Kidney epithelial cell (primary cell): ENCODE measurements around the gene ZNF423. TPM values are rescaled to one million over a fixed set of nuclear protein-coding genes. Genes with fewer than 3 reads are reported as not detected.

Source experiments
- DNase-seq: peaks from one replicate; pipeline ENCODE4 v3.0.0-alpha.2; 2010; ENCODE audit warnings: low read depth
- H3K27me3 ChIP-seq: 2 replicates; pipeline ENCODE4 v1.6.0; 2011; ENCODE audit warnings: low read length; ENCODE audit not compliant: control insufficient read depth, insufficient read depth
- H3K36me3 ChIP-seq: 2 replicates; pipeline ENCODE4 v1.5.1; 2011; ENCODE audit warnings: low read length; ENCODE audit not compliant: control insufficient read depth, insufficient read depth
- H3K4me3 ChIP-seq: 2 replicates; pipeline ENCODE4 v1.5.1; 2011; ENCODE audit warnings: low read depth, mild to moderate bottlenecking, control low read depth, low read length
- total RNA-seq: library from RNA; depleted of rRNA; stranded (reverse); fragments of >200 nt; gene quantifications from 2 replicates; pipeline ENCODE4 v1.2.3, GENCODE V29; 2015
- TF ChIP-seq, protein P1 (sequence below): IDR thresholded peaks from 2 replicates; pipeline ENCODE4 v1.5.1; 2011; ENCODE audit warnings: mild to moderate bottlenecking, moderate library complexity, low read length, control low read depth, inconsistent platforms; ENCODE audit not compliant: insufficient read depth, poor library complexity, severe bottlenecking

Gene ZNF423
- total RNA-seq, 1 donor from 2014 or later, result 3.6 TPM

DNA sequence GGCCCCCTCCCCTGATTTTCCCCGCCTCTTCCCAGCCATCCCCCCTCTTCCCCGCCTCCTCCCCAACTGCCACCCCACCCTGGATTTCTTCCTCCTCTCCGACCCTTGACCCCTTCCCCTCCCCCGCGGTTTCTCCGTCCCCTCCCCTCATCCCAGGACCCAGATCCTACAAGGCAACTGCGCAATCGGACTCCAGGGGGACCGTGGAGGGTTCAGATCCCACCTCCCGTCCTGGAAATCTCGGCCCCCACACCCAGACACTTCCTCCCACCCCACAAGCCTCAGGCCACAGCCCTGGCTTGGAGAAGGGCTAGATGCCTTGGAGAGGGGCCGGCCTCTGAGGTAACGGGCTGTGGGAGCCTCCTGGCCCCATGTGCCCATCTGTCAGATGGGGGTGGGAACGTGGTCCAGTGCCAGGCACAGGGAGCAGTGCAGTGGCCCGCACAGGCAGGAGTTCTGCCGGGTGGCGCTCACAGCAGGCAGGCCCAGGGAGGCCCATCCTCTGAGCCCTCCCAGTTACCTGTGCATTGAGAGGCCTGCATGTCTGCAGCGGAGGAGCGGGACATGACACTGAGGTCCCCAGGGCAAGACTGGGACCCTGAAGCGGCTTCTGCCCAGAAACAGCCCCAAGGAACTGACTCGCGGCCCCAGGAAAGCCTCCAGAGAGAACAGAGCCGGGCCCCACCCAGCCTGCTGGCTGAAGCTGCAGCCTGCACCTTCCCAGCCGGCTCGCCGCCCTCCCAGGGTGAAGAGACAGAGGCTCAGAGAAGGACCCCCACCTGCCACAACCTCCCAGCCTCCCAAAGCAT, 16.7 kb downstream of the ZNF423 start:
- no peak for DNase-seq
- H3K27me3 ChIP-seq, result peaks cover 42% of the 10 kb centered on the region
- TF ChIP-seq, protein P1, sequence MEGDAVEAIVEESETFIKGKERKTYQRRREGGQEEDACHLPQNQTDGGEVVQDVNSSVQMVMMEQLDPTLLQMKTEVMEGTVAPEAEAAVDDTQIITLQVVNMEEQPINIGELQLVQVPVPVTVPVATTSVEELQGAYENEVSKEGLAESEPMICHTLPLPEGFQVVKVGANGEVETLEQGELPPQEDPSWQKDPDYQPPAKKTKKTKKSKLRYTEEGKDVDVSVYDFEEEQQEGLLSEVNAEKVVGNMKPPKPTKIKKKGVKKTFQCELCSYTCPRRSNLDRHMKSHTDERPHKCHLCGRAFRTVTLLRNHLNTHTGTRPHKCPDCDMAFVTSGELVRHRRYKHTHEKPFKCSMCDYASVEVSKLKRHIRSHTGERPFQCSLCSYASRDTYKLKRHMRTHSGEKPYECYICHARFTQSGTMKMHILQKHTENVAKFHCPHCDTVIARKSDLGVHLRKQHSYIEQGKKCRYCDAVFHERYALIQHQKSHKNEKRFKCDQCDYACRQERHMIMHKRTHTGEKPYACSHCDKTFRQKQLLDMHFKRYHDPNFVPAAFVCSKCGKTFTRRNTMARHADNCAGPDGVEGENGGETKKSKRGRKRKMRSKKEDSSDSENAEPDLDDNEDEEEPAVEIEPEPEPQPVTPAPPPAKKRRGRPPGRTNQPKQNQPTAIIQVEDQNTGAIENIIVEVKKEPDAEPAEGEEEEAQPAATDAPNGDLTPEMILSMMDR, result no peak
- H3K4me3 ChIP-seq, result no peak overlapping the region
- H3K36me3 ChIP-seq, result no peaks in the 10 kb centered on the region

DNA sequence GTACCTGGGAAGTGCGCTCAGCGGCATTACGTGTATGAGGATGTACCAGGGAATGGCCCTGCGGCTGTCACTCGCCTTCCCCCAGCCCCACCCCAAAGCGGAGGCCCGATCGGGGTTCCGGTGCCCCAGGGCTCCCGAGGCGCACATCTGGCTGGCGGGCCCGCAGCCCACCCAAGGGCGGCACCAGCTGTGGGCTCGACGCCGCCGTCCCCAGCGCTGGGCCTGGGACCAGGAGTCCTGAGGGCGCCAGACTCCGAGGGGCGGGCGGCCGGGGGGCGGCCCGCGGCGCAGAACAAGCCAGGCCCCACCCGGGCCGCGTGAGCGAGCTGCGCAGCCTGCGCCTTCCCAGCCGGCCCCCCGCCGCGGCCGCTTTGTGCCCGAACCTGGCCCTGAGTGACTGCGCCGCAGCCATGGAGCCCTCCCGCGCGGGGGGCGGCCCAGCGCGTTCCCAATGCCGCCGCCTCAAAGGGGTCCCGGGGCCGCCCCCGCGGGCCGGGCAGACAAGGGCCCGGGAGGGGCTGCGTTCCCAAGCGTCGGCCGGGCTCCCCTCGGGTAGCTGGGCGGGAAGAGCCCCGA, 17.4 kb downstream of the ZNF423 start:
- H3K36me3 ChIP-seq, result no peaks in the 10 kb centered on the region
- TF ChIP-seq, protein P1, result no peak
- no peak overlapping the region for H3K4me3 ChIP-seq
- no peak for DNase-seq
- H3K27me3 ChIP-seq, result peaks cover 42% of the 10 kb centered on the region

DNA sequence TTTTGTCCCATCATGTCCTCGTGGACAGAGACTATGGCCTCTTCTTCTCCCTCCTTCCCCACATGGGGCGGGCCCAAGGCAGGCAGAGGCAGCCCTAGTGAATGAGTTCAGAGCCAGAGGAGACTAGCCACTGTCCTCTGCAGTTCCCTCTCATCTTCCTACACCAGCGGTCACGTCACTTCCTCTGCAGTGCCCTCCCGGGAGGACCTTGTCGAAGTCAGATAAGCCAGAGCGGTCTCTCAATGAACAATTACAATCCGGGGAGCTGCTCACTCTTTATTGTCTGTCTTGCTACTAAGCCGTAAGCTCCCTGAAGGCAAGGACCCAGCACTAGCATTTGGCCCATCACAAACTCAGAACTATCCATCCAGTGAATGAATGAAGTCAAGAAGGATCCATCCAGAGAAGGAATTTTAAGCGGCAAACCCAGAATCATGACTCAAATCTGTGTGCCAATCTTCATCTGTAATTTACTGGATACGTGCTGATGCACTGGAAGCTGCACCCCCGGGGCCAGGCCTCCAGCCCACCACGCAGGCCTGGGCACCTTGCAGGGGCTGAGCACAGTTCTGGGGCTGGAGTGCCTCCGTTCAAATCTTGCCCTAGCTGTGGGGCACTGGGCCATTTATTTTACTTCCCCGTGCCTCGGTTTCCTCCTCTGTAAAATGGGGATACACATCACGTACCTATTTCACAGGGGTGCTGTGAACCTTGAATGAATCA, 18.1 kb downstream of the ZNF423 start:
- TF ChIP-seq, protein P1, result no peak
- Histone ChIP-seq H3K4me3 (no peak overlapping the region), H3K27me3 (peaks cover 42% of the 10 kb centered on the region), H3K36me3 (no peaks in the 10 kb centered on the region)
- DNase-seq, result no peak

DNA sequence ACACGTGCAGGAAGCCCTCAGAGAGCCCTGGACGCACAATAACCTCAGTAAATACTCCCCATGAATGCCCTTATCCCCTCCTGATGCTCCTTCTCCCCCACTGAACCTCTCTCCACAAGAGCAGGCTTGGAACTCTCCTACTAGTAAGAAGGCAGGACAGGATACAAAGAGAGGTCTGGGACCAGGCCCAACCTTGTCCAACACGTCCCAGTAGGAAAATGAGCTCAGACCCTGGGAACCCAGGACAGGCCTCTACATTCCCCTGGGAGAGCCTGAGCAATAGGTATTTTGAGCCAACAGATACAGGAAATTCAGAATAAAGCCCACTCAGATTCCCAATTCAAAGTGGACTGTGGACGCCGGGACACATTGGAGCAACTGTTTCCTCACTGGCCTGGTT, 19.2 kb downstream of the ZNF423 start:
- DNase-seq, result no peak
- no peaks in the 10 kb centered on the region for H3K36me3 ChIP-seq
- H3K27me3 ChIP-seq, result peaks cover 41% of the 10 kb centered on the region
- TF ChIP-seq, protein P1, result no peak
- no peak overlapping the region for H3K4me3 ChIP-seq

DNA sequence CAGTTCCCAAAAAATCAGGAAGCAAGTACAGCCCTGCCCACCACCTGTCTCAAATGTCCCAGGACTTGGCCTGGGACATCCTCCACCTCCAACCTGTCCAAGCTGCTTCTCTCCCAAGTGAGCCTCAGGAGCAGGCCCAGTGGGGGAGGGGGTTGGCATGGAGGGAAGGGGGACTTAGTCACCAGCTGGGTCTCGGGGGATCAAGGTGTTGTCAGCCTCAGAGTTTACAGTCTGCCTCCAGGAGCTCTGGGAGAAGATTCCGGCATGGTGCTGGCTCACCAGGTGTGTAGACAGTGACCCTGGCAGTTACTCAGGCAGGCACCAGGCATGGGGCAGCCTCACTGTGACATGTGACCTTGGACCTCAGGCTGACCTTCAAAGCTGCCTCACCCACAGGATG, 19.7 kb downstream of the ZNF423 start:
- TF ChIP-seq, protein P1, result no peak
- peaks cover 37% of the 10 kb centered on the region for H3K27me3 ChIP-seq
- no peaks in the 10 kb centered on the region for H3K36me3 ChIP-seq
- DNase-seq, result no peak
- no peak overlapping the region for H3K4me3 ChIP-seq
